ENCODE results near the gene CRTAC1. TPM values are rescaled to one million over a fixed set of nuclear protein-coding genes. Genes with fewer than 3 reads are reported as not detected.

CRTAC1 gene
- total RNA-seq, 1 donor from 2014 or later, result 0.37 TPM

- no peaks in the 10 kb centered on the region for H3K4me1 Mint-ChIP-seq (ENCODE audit: low read depth)
- DNase-seq (ENCODE audit: low spot score), result no peak
- no peak overlapping the region for H3K27ac Mint-ChIP-seq (ENCODE audit: unreplicated experiment)
- no peaks in the 10 kb centered on the region for H3K9me3 Mint-ChIP-seq (ENCODE audit: low read depth)
- no peaks in the 10 kb centered on the region for H3K36me3 Mint-ChIP-seq (ENCODE audit: low read depth)
- H3K4me3 Mint-ChIP-seq (ENCODE audit: unreplicated experiment), result no peak overlapping the region
- TF ChIP-seq CTCF (IDR thresholded peaks at IDR 0.05), result no peak
- peaks cover 64% of the 10 kb centered on the region for H3K27me3 Mint-ChIP-seq (ENCODE audit: low read depth)
Observed at GRCh38 chr10:97915346-97916131, 114.9 kb downstream of the CRTAC1 start.

GRCh38 chr10:97914837-97915211 is 115.6 kb downstream of the CRTAC1 start:
- no peak overlapping the region for H3K27ac Mint-ChIP-seq (ENCODE audit: unreplicated experiment)
- no peaks in the 10 kb centered on the region for H3K36me3 Mint-ChIP-seq (ENCODE audit: low read depth)
- H3K27me3 Mint-ChIP-seq (ENCODE audit: low read depth), result peaks cover 64% of the 10 kb centered on the region

GRCh38 chr10:97914171-97914836 is 116.1 kb downstream of the CRTAC1 start:
- DNase-seq (ENCODE audit: low spot score), result no peak
- TF ChIP-seq CTCF (IDR thresholded peaks at IDR 0.05), result peak; percentile 43
- Mint-ChIP-seq H3K4me1 (ENCODE audit: low read depth) (no peaks in the 10 kb centered on the region), H3K27me3 (ENCODE audit: low read depth) (peaks cover 67% of the 10 kb centered on the region), H3K4me3 (ENCODE audit: unreplicated experiment) (no peak overlapping the region), H3K9me3 (ENCODE audit: low read depth) (no peaks in the 10 kb centered on the region), H3K27ac (ENCODE audit: unreplicated experiment) (no peak overlapping the region), H3K36me3 (ENCODE audit: low read depth) (no peaks in the 10 kb centered on the region)

More at GRCh38 chr10:97914837-97915211, 115.6 kb downstream of the CRTAC1 start:
- DNase-seq (ENCODE audit: low spot score), result no peak
- H3K4me1 Mint-ChIP-seq (ENCODE audit: low read depth), result no peaks in the 10 kb centered on the region
- H3K9me3 Mint-ChIP-seq (ENCODE audit: low read depth), result no peaks in the 10 kb centered on the region
- no peak overlapping the region for H3K4me3 Mint-ChIP-seq (ENCODE audit: unreplicated experiment)
- TF ChIP-seq CTCF (IDR thresholded peaks at IDR 0.05), result peak; percentile 100

- no peak for TF ChIP-seq CTCF (IDR thresholded peaks at IDR 0.05)
- H3K27me3 Mint-ChIP-seq (ENCODE audit: low read depth), result peaks cover 69% of the 10 kb centered on the region
- no peaks in the 10 kb centered on the region for H3K9me3 Mint-ChIP-seq (ENCODE audit: low read depth)
- H3K36me3 Mint-ChIP-seq (ENCODE audit: low read depth), result no peaks in the 10 kb centered on the region
- no peak overlapping the region for H3K27ac Mint-ChIP-seq (ENCODE audit: unreplicated experiment)
- H3K4me1 Mint-ChIP-seq (ENCODE audit: low read depth), result no peaks in the 10 kb centered on the region
- H3K4me3 Mint-ChIP-seq (ENCODE audit: unreplicated experiment), result no peak overlapping the region
- DNase-seq (ENCODE audit: low spot score), result no peak
Observed at GRCh38 chr10:97913614-97914013, 116.8 kb downstream of the CRTAC1 start.

GRCh38 chr10:97913193-97913592 is 117.2 kb downstream of the CRTAC1 start:
- H3K9me3 Mint-ChIP-seq (ENCODE audit: low read depth), result no peaks in the 10 kb centered on the region
- no peak for DNase-seq (ENCODE audit: low spot score)
- TF ChIP-seq CTCF (IDR thresholded peaks at IDR 0.05), result no peak
- no peak overlapping the region for H3K4me3 Mint-ChIP-seq (ENCODE audit: unreplicated experiment)
- no peaks in the 10 kb centered on the region for H3K36me3 Mint-ChIP-seq (ENCODE audit: low read depth)
- no peaks in the 10 kb centered on the region for H3K4me1 Mint-ChIP-seq (ENCODE audit: low read depth)
- H3K27me3 Mint-ChIP-seq (ENCODE audit: low read depth), result peaks cover 69% of the 10 kb centered on the region
- no peak overlapping the region for H3K27ac Mint-ChIP-seq (ENCODE audit: unreplicated experiment)
